H1 (cell line): ENCODE measurements around the gene NOXO1. TPM values are rescaled to one million over a fixed set of nuclear protein-coding genes. Genes with fewer than 3 reads are reported as not detected.

Experiments
- CTCF ChIA-PET: fragments of 300-600 bp; sonication (Branson Sonifier 250); formaldehyde crosslinking; loops from one replicate; lab custom pipeline; 2021; ENCODE audit not compliant: partially characterized antibody; lab: Charles Lee
- POLR2A ChIA-PET: fragments of 300-600 bp; sonication (Branson Sonifier 250); formaldehyde crosslinking; loops from one replicate; lab custom pipeline; 2021; ENCODE audit warnings: inconsistent platforms; ENCODE audit not compliant: partially characterized antibody; lab: Charles Lee
- DNase-seq, 2 experiments: peaks; one replicate each; pipeline versions ENCODE4 v3.0.0 to v3.0.0-alpha.2; 2010 to 2022; ENCODE audit warnings: low spot score in 2 of 2, low read depth in 1 of 2, mixed read lengths in 1 of 2
- FAIRE-seq: peaks from 2 replicates; lab custom pipeline; 2011; peaks lifted over from hg19 to GRCh38; lab: Jason Lieb, UNC
- H2AFZ ChIP-seq: 2 replicates; pipeline ENCODE4 v1.8.1; 2012; ENCODE audit warnings: low read length, inconsistent platforms
- H2AK5ac ChIP-seq: 2 replicates; pipeline ENCODE4 v1.6.1; 2013; ENCODE audit warnings: low read depth, low read length
- H2BK120ac ChIP-seq: replicated peaks from 2 replicates; pipeline ENCODE3; 2013; ENCODE audit warnings: low read depth, low read length, inconsistent platforms
- H2BK12ac ChIP-seq: 2 replicates; pipeline ENCODE4 v1.6.1; 2013; ENCODE audit warnings: low read depth, low read length
- H2BK15ac ChIP-seq: 2 replicates; pipeline ENCODE4 v1.6.1; 2013; ENCODE audit warnings: low read length
- H2BK20ac ChIP-seq: 2 replicates; pipeline ENCODE4 v1.6.1; 2013; ENCODE audit warnings: low read length
- H2BK5ac ChIP-seq: 2 replicates; pipeline ENCODE4 v1.6.1; 2013; ENCODE audit warnings: low read depth, low read length
- H3K14ac ChIP-seq: 2 replicates; pipeline ENCODE4 v1.6.1; 2013; ENCODE audit warnings: inconsistent platforms; ENCODE audit not compliant: insufficient read length
- H3K18ac ChIP-seq: 2 replicates; pipeline ENCODE4 v1.6.1; 2013; ENCODE audit warnings: low read length; ENCODE audit errors: extremely low read depth
- H3K23ac ChIP-seq: 2 replicates; pipeline ENCODE4 v1.6.1; 2013; ENCODE audit warnings: inconsistent platforms; ENCODE audit not compliant: insufficient read length
- H3K23me2 ChIP-seq: 2 replicates; pipeline ENCODE4 v1.6.1; 2013; ENCODE audit warnings: low read depth, low read length
- H3K27ac ChIP-seq: 2 replicates; pipeline ENCODE4 v1.6.1; 2011; ENCODE audit warnings: low read depth, low read length, inconsistent platforms
- H3K27me3 ChIP-seq, 4 experiments: replicated peaks in 1 of 4; 1 replicate in 1 of 4; 2 replicates in 3 of 4; pipeline versions ENCODE4 v1.6.1 to v1.8.1; 2011 to 2013; ENCODE audit warnings: low read length in 3 of 4, mild to moderate bottlenecking in 3 of 4, inconsistent platforms in 2 of 4, mixed read lengths in 2 of 4, moderate library complexity in 1 of 4; ENCODE audit not compliant: control insufficient read depth in 3 of 4, insufficient read depth in 3 of 4; ENCODE audit errors: extremely low read depth in 1 of 4
- H3K36me3 ChIP-seq, 4 experiments: 2 replicates each; pipeline versions ENCODE4 v1.6.1 to v1.8.1; 2011 to 2013; ENCODE audit warnings: mild to moderate bottlenecking in 4 of 4, low read length in 3 of 4, moderate library complexity in 2 of 4, control low read depth in 1 of 4, inconsistent platforms in 1 of 4; ENCODE audit not compliant: insufficient read depth in 4 of 4, control insufficient read depth in 2 of 4
- H3K4ac ChIP-seq: replicated peaks from 2 replicates; pipeline ENCODE3; 2013; ENCODE audit warnings: low read length, low read depth, mixed read lengths, inconsistent platforms; ENCODE audit not compliant: insufficient read length
- H3K4me1 ChIP-seq, 4 experiments: replicated peaks in 1 of 4; 1 replicate in 1 of 4; 2 replicates in 3 of 4; pipeline versions ENCODE4 v1.6.1 to v1.8.1; 2011 to 2013; ENCODE audit warnings: low read length in 3 of 4, inconsistent platforms in 2 of 4, mixed read lengths in 1 of 4; ENCODE audit not compliant: insufficient read depth in 4 of 4, control insufficient read depth in 3 of 4
- H3K4me2 ChIP-seq, 2 experiments: 2 replicates each; pipeline versions ENCODE4 v1.6.1 to v1.8.1; 2011 to 2013; ENCODE audit warnings: low read depth in 2 of 2, low read length in 2 of 2, control low read depth in 1 of 2, inconsistent platforms in 1 of 2, mild to moderate bottlenecking in 1 of 2; ENCODE audit not compliant: insufficient read depth in 1 of 2
- H3K4me3 ChIP-seq, 4 experiments: fragments of 200-600, 300-600 bp in 1 of 4; sonication (generic), shearing (Covaris generic), sonication (Bioruptor Twin) in 1 of 4; 2 replicates each; pipeline versions ENCODE4 v1.5.1 to v1.8.1; 2011 to 2016; ENCODE audit warnings: low read length in 4 of 4, low read depth in 3 of 4, control low read depth in 2 of 4, inconsistent platforms in 2 of 4, mild to moderate bottlenecking in 2 of 4, mixed read lengths in 1 of 4, moderate library complexity in 1 of 4; ENCODE audit not compliant: insufficient read depth in 2 of 4; ENCODE audit errors: extremely low read depth in 1 of 4
- H3K56ac ChIP-seq: replicated peaks from 2 replicates; pipeline ENCODE3; 2013; ENCODE audit warnings: low read depth, mild to moderate bottlenecking, mixed read lengths, low read length, inconsistent platforms; ENCODE audit not compliant: insufficient read length
- H3K79me1 ChIP-seq: 2 replicates; pipeline ENCODE4 v1.6.1; 2013; ENCODE audit warnings: low read depth, low read length, control low read depth
- H3K79me2 ChIP-seq, 2 experiments: 2 replicates each; pipeline versions ENCODE4 v1.6.1 to v1.8.1; 2012 to 2013; ENCODE audit warnings: low read length in 2 of 2, mild to moderate bottlenecking in 2 of 2, inconsistent platforms in 1 of 2; ENCODE audit not compliant: insufficient read depth in 2 of 2, control insufficient read depth in 1 of 2
- H3K9ac ChIP-seq, 4 experiments: replicated peaks in 1 of 4; 1 replicate in 1 of 4; 2 replicates in 3 of 4; pipeline versions ENCODE4 v1.6.1 to v1.8.1; 2011 to 2013; ENCODE audit warnings: low read depth in 3 of 4, low read length in 3 of 4, control low read depth in 2 of 4, mild to moderate bottlenecking in 2 of 4, moderate library complexity in 2 of 4, inconsistent platforms in 1 of 4; ENCODE audit errors: extremely low read depth in 1 of 4
- H3K9me3 ChIP-seq, 2 experiments: 2 replicates each; pipeline versions ENCODE4 v1.6.1 to v1.8.1; 2012 to 2013; ENCODE audit warnings: mild to moderate bottlenecking in 2 of 2, moderate library complexity in 2 of 2, control low read depth in 1 of 2, inconsistent platforms in 1 of 2, low read depth in 1 of 2, low read length in 1 of 2, mixed read lengths in 1 of 2; ENCODE audit not compliant: insufficient read depth in 2 of 2
- H4K20me1 ChIP-seq, 2 experiments: replicated peaks in 1 of 2; 2 replicates each; pipeline versions ENCODE3 to v1.8.1; 2011 to 2013; ENCODE audit warnings: inconsistent platforms in 2 of 2, low read length in 2 of 2, mild to moderate bottlenecking in 1 of 2; ENCODE audit not compliant: insufficient read depth in 2 of 2, control insufficient read depth in 1 of 2
- H4K5ac ChIP-seq: 2 replicates; pipeline ENCODE4 v1.6.1; 2013; ENCODE audit warnings: low read length, low read depth, mixed read lengths, inconsistent platforms; ENCODE audit not compliant: insufficient read length
- H4K8ac ChIP-seq: 2 replicates; pipeline ENCODE4 v1.8.0; 2013; ENCODE audit warnings: mild to moderate bottlenecking, moderate library complexity, low read length, inconsistent platforms; ENCODE audit not compliant: insufficient read depth; ENCODE audit errors: extremely low read depth
- H4K91ac ChIP-seq: replicated peaks from 2 replicates; pipeline ENCODE3; 2013; ENCODE audit warnings: low read length, mixed read lengths, inconsistent platforms; ENCODE audit not compliant: insufficient read length
- ATF3 ChIP-seq: IDR thresholded peaks from 2 replicates; pipeline ENCODE4 v1.6.1; 2011; ENCODE audit warnings: low read depth, mild to moderate bottlenecking, low read length; ENCODE audit not compliant: insufficient read depth
- CEBPB ChIP-seq: IDR thresholded peaks from 2 replicates; pipeline ENCODE4 v1.6.1; 2012; ENCODE audit warnings: low read depth, low read length
- CREB1 ChIP-seq: IDR thresholded peaks from 2 replicates; pipeline ENCODE4 v1.6.1; 2012; ENCODE audit warnings: inconsistent platforms
- CTCF ChIP-seq, 3 experiments: IDR thresholded peaks; 1 replicate in 2 of 3; 2 replicates in 1 of 3; pipeline versions ENCODE4 v1.5.1 to v1.6.1; 2011; ENCODE audit warnings: low read length in 3 of 3, mild to moderate bottlenecking in 3 of 3, inconsistent platforms in 2 of 3, low read depth in 1 of 3, moderate library complexity in 1 of 3; ENCODE audit not compliant: insufficient read depth in 1 of 3; ENCODE audit errors: control extremely low read depth in 1 of 3
- E2F6 ChIP-seq: IDR thresholded peaks from 2 replicates; pipeline ENCODE4 v1.6.1; 2012; ENCODE audit warnings: inconsistent platforms
- EGR1 ChIP-seq: IDR thresholded peaks from 2 replicates; pipeline ENCODE4 v1.6.1; 2011; ENCODE audit warnings: low read depth, low read length, borderline replicate concordance
- KDM1A ChIP-seq: fragments of 200-600, 300-600 bp; sonication (generic); IDR thresholded peaks from 2 replicates; pipeline ENCODE4 v1.7.1; 2016; ENCODE audit warnings: mild to moderate bottlenecking, low read length, borderline replicate concordance
- KDM5A ChIP-seq: fragments of 200-600 bp; IDR thresholded peaks from 2 replicates; pipeline ENCODE4 v1.7.1; 2012; ENCODE audit warnings: mild to moderate bottlenecking, low read length, inconsistent platforms, mixed read lengths
- NRF1 ChIP-seq: IDR thresholded peaks from 2 replicates; pipeline ENCODE4 v1.6.1; 2011; ENCODE audit warnings: mild to moderate bottlenecking, low read depth, low read length, improper control_type of control experiment
- POLR2A ChIP-seq, 2 experiments: IDR thresholded peaks; 1 replicate in 1 of 2; 2 replicates in 1 of 2; pipeline ENCODE4 v1.6.1; 2011; ENCODE audit warnings: low read depth in 2 of 2, low read length in 2 of 2, mild to moderate bottlenecking in 2 of 2; ENCODE audit errors: control extremely low read depth in 1 of 2
- RBBP5 ChIP-seq: IDR thresholded peaks from 2 replicates; pipeline ENCODE4 v1.7.1; 2012; ENCODE audit warnings: low read depth, mild to moderate bottlenecking, inconsistent platforms, low read length, moderate library complexity, borderline replicate concordance
- WGBS, 2 experiments: shearing (Covaris generic) in 1 of 2; methylation state at CpG; one replicate each; pipeline versions ENCODE4 v1.1.6 to v1.1.7; 2013 to 2015; ENCODE audit warnings: low lambda C conversion rate in 2 of 2, mixed read lengths in 2 of 2, inconsistent platforms in 1 of 2, low coverage in 1 of 2, missing lambda C conversion rate in 1 of 2; ENCODE audit not compliant: insufficient replicate concordance in 2 of 2, insufficient coverage in 1 of 2, insufficient read length in 1 of 2; ENCODE audit errors: extremely low coverage in 1 of 2, missing lambda C conversion rate in 1 of 2; 5-methylcytosine and 5-hydroxymethylcytosine counted together
- polyA plus RNA-seq, 7 experiments: library from polyadenylated mRNA; depleted of rRNA in 3 of 7; stranded (reverse) in 5 of 7; unstranded in 2 of 7; fragments of >200 nt in 5 of 7; fragments of 200-250 nt in 2 of 7; gene quantifications; 1 replicate in 5 of 7; 2 replicates in 1 of 7; 4 replicates in 1 of 7; pipeline versions ENCODE4 v1.2.1 to v1.2.3, GENCODE V29; 2011 to 2013; ENCODE audit warnings: missing spikeins in 2 of 7, mixed read lengths in 2 of 7
- total RNA-seq: library from RNA; stranded (reverse); fragmentation: NEBNext Ultra II Directional; extraction: Animal tissue kit (Norgen Biotek cat#: 25700); gene quantifications from 2 replicates; pipeline ENCODE4 v1.2.1, GENCODE V29; 2021

NOXO1 gene
- total and polyA plus RNA-seq, 2 of the 8 experiments (the other 6 are each of a cell fraction or from before 2014, with no cell fraction given) = 1.3 to 2.5 TPM

- CTCF ChIA-PET = interaction anchor here (0.6 to 2.3 kb wide), 7 partner anchors 12 to 111 kb away, joined by 3 to 7 read pairs (median 4); partner anchors contain the start of genes NTHL1 and TSC2
- H3K9ac ChIP-seq = no peak overlapping the region
- TF ChIP-seq EGR1 (no peak), CREB1 (no peak), E2F6 (no peak), CTCF (IDR thresholded peaks at IDR 0.05; ENCODE audit: control extremely low read depth in 1 of 3, insufficient read depth in 1 of 3, low read depth in 1 of 3, low read length in 3 of 3) (no peak), KDM1A (no peak), POLR2A (IDR thresholded peaks at IDR 0.05; ENCODE audit: control extremely low read depth in 1 of 2, low read depth in 2 of 2, low read length in 2 of 2) (no peak), CEBPB (no peak), ATF3 (no peak), RBBP5 (no peak), NRF1 (no peak), KDM5A (no peak)
These were observed 48.1 kb upstream of the NOXO1 start for GRCh38 chr16:2029350-2029749.

More at GRCh38 chr16:2029350-2029749, 48.1 kb upstream of the NOXO1 start:
- Histone ChIP-seq H4K5ac (no peak overlapping the region), H3K4me3 (no peak overlapping the region), H4K91ac (no peak overlapping the region), H3K23ac (no peak overlapping the region), H2AFZ (no peak overlapping the region), H3K4me1 (peaks cover 0 to 8% (median 5%) of the 10 kb centered on the region in 4 experiments; a peak in 5 of 7 replicates), H2AK5ac (no peak overlapping the region), H2BK15ac (no peak overlapping the region; the same call in 1 of the 2 replicates), H2BK120ac (no peak overlapping the region), H2BK12ac (no peak overlapping the region), H3K18ac (no peak overlapping the region), H3K79me2 (no peaks in the 10 kb centered on the region), H3K27ac (no peak overlapping the region), H2BK20ac (no peak overlapping the region), H3K4ac (no peak overlapping the region), H4K8ac (no peak overlapping the region), H4K20me1 (peaks cover 0 to 11% of the 10 kb centered on the region in 2 experiments), H3K4me2 (no peak overlapping the region), H3K23me2 (peaks cover 7% of the 10 kb centered on the region; the same call in 1 of the 2 replicates), H2BK5ac (no peak overlapping the region), H3K14ac (no peak overlapping the region), H3K79me1 (no peaks in the 10 kb centered on the region), H3K27me3 (peaks cover 0 to 27% (median 19%) of the 10 kb centered on the region in 4 experiments; a peak in 5 of 7 replicates), H3K36me3 (no peaks in the 10 kb centered on the region), H3K9me3 (no peaks in the 10 kb centered on the region), H3K56ac (no peak overlapping the region)
- peak in 1 of 2 experiments; percentile 47 for DNase-seq
- no peak for FAIRE-seq
- WGBS, 2 experiments = no CpG with 5 or more reads among the region's 22 CpGs
- POLR2A ChIA-PET = interaction anchor here (1.0 kb wide), 1 partner anchor 96 kb away, joined by 3 read pairs; no protein-coding TSS in a partner anchor
